ENCODE data around the gene HOXA10.

The HOXA10 gene

GRCh38 chr7:27173956-27174873 lies at the start of gene HOXA10:
TSS of gene HOXA10 (minus strand) at chr7:27174320. CDS start at chr7:27174306, 14 bp downstream.
- no peak for DNase-seq (ENCODE audit: low read depth)

- DNase-seq (ENCODE audit: low read depth) = no peak
Measured at GRCh38 chr7:27221201-27221797, 47.2 kb upstream of the HOXA10 start.

- no peak for DNase-seq (ENCODE audit: low read depth)
Measured at GRCh38 chr7:27220440-27220955, 46.4 kb upstream of the HOXA10 start.

GRCh38 chr7:27219821-27220220 lies 45.7 kb upstream of the HOXA10 start:
- DNase-seq (ENCODE audit: low read depth) = no peak

GRCh38 chr7:27217951-27218350 lies 43.8 kb upstream of the HOXA10 start:
- no peak for DNase-seq (ENCODE audit: low read depth)

- DNase-seq (ENCODE audit: low read depth) = no peak
Measured at GRCh38 chr7:27215356-27215755, 41.2 kb upstream of the HOXA10 start.

- DNase-seq (ENCODE audit: low read depth) = no peak
Measured at GRCh38 chr7:27214239-27214950, 40.3 kb upstream of the HOXA10 start.

GRCh38 chr7:27213433-27214238 lies 39.5 kb upstream of the HOXA10 start:
- no peak for DNase-seq (ENCODE audit: low read depth)

GRCh38 chr7:27212497-27213432 lies 38.6 kb upstream of the HOXA10 start:
- no peak for DNase-seq (ENCODE audit: low read depth)

- no peak for DNase-seq (ENCODE audit: low read depth)
Measured at GRCh38 chr7:27211764-27212204, 37.7 kb upstream of the HOXA10 start.

GRCh38 chr7:27211084-27211446 lies 36.9 kb upstream of the HOXA10 start:
- DNase-seq (ENCODE audit: low read depth) = no peak

- peak; percentile 33 for DNase-seq (ENCODE audit: low read depth)
Measured at GRCh38 chr7:27210441-27211083, 36.4 kb upstream of the HOXA10 start.

GRCh38 chr7:27209933-27210440 lies 35.9 kb upstream of the HOXA10 start:
- DNase-seq (ENCODE audit: low read depth) = no peak

GRCh38 chr7:27208998-27209397 lies 34.9 kb upstream of the HOXA10 start:
- DNase-seq (ENCODE audit: low read depth) = no peak

- DNase-seq (ENCODE audit: low read depth) = no peak
Measured at GRCh38 chr7:27207348-27207985, 33.3 kb upstream of the HOXA10 start.

- no peak for DNase-seq (ENCODE audit: low read depth)
Measured at GRCh38 chr7:27205325-27206280, 31.5 kb upstream of the HOXA10 start.

- no peak for DNase-seq (ENCODE audit: low read depth)
Measured at GRCh38 chr7:27204851-27205322, 30.8 kb upstream of the HOXA10 start.
